Measurements from ENCODE around the gene COG5.

DNA sequence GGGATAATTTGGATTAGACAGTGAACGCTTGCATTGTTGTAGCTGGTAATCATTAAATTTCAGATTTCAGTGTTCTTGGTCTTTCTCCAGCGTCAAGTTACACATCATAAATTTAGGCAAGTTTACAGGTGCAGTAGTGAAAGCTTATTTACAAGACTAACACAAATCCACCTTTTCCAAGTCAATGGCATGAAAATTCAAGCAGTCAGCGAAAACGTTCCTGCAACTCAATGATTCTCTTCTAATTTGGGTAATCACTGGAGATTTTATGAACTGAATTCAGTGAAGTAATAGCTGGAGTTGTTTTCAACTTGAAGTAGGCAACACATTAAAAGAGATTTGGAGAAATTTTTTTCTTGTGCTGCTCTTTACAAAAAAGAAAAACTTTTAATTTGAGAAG, 34.2 kb upstream of the COG5 start:
- TF ChIP-seq, protein P1, sequence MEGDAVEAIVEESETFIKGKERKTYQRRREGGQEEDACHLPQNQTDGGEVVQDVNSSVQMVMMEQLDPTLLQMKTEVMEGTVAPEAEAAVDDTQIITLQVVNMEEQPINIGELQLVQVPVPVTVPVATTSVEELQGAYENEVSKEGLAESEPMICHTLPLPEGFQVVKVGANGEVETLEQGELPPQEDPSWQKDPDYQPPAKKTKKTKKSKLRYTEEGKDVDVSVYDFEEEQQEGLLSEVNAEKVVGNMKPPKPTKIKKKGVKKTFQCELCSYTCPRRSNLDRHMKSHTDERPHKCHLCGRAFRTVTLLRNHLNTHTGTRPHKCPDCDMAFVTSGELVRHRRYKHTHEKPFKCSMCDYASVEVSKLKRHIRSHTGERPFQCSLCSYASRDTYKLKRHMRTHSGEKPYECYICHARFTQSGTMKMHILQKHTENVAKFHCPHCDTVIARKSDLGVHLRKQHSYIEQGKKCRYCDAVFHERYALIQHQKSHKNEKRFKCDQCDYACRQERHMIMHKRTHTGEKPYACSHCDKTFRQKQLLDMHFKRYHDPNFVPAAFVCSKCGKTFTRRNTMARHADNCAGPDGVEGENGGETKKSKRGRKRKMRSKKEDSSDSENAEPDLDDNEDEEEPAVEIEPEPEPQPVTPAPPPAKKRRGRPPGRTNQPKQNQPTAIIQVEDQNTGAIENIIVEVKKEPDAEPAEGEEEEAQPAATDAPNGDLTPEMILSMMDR (IDR thresholded peaks at IDR 0.05; ENCODE audit: low read length), result no peak
- no peak for TF ChIP-seq EZH2 (IDR thresholded peaks at IDR 0.05; ENCODE audit: borderline replicate concordance, low read length)
